Left cardiac atrium (tissue), 4 donors: ENCODE data around the gene TOP2B. TPM values are rescaled to one million over a fixed set of nuclear protein-coding genes. Genes with fewer than 3 reads are reported as not detected.
A peak's percentile ranks its signal among the peaks of the same experiment; 100 is the strongest.

Experiments used
- ATAC-seq, 2 donors: fragments of 200-7000 bp; cut with Tn5 transposase; one replicate each; pipeline ENCODE4 v1.9.1; 2020; ENCODE audit warnings: mild to moderate bottlenecking in 2 of 2, moderate library complexity in 2 of 2
- DNase-seq: peaks from one replicate; pipeline ENCODE4 v3.0.0-alpha.2; 2020
- intact Hi-C, 2 donors: fragments of 100-400 bp; cut with DNase I; formaldehyde crosslinking; loops; one replicate each; pipeline versions ENCODE4 v1.14.1 to v1.15.1; 2022 to 2023
- total RNA-seq, 2 donors: library from RNA; stranded (reverse); fragmentation: NEBNext Ultra II Directional; extraction: Animal tissue kit (Norgen Biotek cat#: 25700); gene quantifications; one replicate each; pipeline ENCODE4 v1.2.1, GENCODE V29; 2021
- donor health status: DM: no; HTN: yes; CAD: no.
- donor health status: DM: no; HTN: yes; CAD: no; lungs with severe emphysema.
- donor health status: DM: yes; HTN: yes; CAD: no.
- donor health status: Dilated cardiomyopathy.

TOP2B gene
- total RNA-seq, 2 donors from 2014 or later = 79.1 to 101 TPM

DNA sequence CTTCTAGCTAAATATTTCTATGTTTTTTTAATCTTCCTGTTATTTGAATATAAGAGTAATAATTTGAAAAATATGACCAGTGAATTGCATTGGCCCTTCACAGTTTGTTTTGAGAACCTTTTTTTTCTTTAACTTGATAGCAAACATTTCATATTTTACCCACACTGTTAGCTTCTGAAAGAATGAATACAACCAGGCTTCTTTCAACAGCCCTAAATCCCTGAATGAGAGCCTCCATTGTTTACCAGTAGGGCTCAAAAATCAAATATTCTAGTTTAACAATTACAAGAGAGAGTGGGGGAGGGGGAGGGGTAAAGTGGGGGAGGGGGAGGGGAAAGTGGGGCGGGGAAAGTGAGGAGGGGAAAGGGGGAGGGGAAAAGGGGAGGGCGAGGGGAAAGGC, 14.5 kb upstream of the TOP2B start:
- intact Hi-C loops = no loop called here
- ATAC-seq (no peak), DNase-seq (no peak)

DNA sequence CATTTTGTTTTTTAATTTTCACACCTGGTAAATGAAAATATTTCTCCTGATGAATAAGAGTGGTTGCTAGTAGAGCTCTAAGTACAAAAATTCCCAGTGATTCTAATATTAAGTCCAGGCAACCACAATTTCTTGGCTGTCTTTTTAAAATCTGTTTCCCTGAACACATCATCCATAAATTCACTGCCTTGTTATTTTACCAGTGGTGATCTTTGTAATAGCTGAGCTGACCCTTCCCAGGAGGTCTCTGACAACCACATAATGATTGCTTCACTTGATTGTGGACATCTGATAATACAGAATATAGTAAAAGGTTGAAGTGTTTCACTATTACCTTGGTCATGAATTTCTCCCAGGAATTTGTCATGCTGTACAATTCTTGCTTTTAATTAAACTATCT, 13.9 kb upstream of the TOP2B start:
- intact Hi-C loops = no loop called here
- no peak for DNase-seq
- ATAC-seq = no peak

DNA sequence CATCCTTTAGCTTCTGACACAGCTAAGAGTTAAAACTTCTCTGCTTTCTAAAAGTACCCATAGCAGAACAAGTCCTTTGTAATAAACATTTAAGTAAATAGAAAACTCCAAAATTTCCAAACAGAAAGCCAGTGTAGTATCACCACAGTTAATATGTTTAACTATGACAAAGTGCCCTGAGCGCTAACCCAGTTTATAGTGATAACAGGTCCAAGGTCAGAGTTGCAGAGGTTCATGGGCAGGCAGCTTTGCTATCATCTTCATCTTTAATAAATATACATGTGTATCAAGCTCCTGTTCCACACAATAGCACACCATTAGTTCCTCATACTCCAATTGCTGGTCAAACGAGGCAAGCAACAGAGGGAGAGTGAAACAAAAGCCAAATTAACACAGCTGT, 12.4 kb upstream of the TOP2B start:
- intact Hi-C loops = no loop called here
- no peak for DNase-seq
- ATAC-seq = no peak

DNA sequence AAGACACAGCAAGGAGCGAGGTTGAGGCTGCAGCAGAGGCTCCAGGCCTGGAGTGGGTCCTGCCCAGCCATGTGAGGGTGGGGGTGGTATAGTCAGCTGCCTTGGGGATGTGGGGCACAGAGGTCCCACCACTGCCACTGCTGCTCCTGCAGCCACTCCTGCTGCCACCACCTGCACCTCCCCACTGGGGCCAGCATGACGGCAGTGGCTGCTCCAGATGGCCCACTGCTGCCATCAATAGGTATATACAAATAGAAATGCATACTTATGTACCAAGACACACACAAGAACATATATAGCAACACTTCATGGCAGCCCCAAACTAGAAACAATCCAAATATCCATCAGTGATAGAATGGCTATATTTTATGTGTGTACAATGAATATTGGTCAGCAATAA, 10.0 kb upstream of the TOP2B start:
- intact Hi-C loops = no loop called here
- ATAC-seq = no peak

DNA sequence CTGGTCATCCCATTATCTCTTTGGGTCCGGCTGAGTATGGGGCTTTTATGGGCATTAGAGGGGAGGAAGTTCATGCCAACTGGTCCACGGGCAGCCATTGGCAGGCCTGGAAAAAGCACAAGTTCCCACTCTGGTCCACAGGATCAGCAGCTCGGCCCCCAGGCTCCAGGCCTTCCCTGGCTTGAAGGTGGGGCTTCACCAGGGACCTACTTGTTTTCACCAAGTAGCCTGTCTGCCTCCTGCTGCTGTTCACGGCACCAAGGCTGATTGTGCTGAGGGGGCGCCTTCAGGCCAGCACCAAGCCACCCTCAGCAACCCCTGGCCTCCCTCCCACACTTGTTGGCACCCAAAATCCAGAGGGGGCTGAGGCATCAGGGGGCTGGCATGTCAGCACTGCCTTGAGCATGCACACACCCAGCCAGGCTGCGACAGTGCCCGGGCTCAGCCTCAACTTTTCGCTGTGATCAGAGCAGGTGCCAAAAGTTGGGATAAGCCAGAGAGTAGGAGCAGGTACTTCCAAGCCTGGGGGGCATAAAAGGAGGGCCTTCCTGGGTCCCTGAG, 9.1 kb upstream of the TOP2B start:
- ATAC-seq (no peak), DNase-seq (no peak)
- intact Hi-C loops = no loop called here

More for the DNA sequence above, 10.0 kb upstream of the TOP2B start:
- no peak for DNase-seq

DNA sequence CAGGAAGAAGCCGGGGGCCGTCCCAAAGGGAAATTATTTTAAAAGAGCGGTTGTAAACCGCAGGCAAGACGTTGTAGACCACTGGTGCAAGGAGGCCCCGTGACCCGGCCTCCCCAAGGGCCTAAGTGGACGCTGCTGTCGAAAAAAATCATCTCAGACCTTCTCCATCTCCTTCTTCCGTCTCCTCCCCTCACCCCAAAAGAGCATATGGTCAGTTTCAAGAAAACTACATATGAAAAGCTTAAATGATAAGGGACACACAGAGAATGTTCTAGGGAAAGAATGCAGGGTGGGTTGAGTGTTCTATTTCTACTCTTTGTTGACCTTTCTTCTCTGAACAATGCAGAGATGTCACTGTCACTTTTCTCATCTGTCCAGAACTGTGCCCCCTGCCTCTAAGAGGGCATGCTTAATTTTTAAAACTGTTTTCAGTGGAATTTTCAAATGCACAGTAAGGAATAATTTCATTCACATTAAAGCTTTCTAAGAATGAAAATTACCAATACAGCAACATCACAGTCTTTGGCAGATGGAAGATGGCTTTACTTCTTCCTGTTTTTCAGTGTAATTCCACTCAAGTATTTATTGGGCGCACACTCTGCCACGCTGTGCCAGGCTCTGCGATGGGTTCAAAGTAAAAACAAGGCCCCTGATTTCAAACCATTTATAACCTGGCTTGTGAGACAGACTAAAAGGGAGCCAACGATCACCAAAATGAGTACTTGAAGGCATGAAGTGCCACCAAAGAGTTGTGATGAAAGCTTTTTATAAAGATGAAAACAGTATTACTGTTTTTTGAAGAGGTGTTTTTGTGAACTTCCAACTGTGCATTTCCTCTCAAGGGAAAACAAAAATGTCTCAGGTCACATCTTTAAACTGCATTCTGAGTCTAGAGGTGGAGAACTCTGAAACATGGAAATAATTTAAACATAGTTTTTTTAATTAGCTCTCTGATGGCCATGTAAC, 891 bp upstream of the TOP2B start:
- DNase-seq (peak; percentile 26), ATAC-seq (no peak)
- intact Hi-C loops = loop anchor here in 1 of 2 donors (5.0 kb wide), 1 partner anchor 117 kb away; the partner anchor contains the start of gene NGLY1

DNA sequence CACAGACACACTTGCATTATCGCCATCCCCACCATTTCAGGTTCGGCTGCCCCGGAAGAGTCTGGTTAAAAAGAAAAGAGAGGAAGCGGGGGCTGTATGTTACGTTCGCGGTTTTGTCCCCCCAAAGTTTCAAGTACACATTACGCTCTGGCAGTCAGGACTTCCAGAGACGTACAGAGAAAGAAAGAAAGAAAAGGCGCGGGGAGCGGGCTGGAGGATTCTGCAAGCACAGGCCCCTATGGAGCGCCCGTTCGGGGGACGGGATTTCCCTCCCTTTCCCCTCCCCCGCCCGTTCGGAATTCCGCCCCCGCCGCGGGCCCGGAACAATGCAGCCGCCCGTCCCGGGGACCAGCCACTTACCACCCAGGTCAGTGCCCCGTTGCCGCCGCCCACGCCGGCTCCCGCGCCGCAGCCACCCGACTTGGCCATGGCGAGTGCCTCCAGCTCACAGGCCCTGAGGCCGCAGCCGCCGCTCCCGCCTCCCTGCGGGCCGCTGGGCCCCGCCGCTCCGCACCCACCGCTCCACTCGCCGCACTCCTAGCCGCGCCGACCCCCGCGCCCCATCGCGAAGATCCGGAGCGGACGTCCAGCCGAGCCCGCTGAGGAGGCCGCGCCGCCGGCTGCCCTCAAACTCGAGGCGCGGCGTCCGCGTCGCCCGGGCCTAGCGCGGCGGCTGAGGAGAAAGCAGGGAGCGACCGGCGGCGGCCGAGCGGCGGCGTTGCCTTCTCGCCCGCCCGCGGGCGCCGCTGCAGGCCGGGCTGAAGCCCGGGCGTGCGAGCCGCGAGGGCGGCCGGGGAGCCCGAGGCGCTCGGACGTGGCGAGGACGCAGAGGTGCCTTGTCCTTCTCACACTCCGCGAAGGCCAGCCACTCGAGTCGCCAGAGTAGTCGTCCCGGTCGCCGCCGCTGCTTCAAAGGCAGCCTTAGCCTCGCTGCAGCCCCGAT, 567 bp downstream of the TOP2B start:
- intact Hi-C loops = loop anchor here in 1 of 2 donors (5.0 kb wide), 1 partner anchor 128 kb away; the partner anchor contains the start of gene OXSM
- DNase-seq (peak; percentile 78), ATAC-seq (peak; percentile 58 to 69)

DNA sequence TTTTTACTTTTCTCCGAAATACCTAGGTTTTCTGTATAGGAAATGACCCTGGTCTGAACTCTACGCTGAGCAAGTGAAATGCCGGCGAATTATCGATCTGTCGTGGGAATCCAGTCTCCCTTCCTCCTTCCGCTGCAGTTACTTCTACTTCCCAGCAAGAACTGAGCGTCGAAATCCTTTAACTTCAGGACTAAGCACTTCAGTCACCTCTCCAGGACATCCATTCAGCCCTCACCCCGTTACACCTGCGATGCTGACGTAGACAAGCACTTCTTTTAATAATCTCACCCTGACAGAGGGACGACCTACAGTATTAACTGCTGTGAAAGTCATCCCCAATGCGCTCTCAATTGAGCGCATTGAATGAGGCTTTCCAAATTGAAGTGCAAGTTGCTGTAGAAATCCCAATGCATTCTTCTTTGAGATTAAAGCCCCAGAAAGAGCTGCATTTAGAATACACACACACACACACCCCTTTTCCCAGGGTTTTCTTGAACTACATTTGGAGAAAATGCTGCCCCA, 1.3 kb downstream of the TOP2B start:
- ATAC-seq (no peak), DNase-seq (no peak)
- intact Hi-C loops = loop anchor here in 1 of 2 donors (5.0 kb wide), 1 partner anchor 129 kb away; the partner anchor contains the start of gene OXSM

DNA sequence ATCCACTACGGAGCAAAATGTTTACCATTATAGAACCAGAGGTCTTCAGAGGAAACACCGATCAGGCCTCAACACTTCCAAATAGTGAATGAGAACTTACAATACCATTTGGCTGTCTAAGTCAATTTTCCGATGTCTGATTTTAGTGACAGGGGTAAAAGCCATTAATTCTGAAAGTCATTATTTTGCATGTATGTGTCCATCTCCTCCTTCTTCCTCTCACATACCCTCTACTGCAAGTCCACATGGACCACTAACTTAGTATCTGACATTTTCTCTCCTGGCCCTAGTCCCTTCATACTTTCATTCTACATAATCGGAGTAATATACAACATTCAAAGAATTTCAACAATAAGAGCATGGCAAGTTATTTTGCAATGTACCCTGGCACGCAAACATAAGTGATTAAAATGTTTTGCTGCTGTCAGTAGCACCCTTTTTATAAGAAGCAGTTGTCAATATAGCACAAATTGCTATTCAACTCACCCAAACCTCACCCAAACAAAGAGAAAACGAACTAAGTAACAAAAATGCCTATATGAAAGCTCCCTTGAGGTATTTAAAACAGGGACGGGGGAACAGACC, 1.9 kb downstream of the TOP2B start:
- intact Hi-C loops = loop anchor here in 1 of 2 donors (5.0 kb wide), 1 partner anchor 129 kb away; the partner anchor contains the start of gene OXSM
- DNase-seq = no peak
- no peak for ATAC-seq

DNA sequence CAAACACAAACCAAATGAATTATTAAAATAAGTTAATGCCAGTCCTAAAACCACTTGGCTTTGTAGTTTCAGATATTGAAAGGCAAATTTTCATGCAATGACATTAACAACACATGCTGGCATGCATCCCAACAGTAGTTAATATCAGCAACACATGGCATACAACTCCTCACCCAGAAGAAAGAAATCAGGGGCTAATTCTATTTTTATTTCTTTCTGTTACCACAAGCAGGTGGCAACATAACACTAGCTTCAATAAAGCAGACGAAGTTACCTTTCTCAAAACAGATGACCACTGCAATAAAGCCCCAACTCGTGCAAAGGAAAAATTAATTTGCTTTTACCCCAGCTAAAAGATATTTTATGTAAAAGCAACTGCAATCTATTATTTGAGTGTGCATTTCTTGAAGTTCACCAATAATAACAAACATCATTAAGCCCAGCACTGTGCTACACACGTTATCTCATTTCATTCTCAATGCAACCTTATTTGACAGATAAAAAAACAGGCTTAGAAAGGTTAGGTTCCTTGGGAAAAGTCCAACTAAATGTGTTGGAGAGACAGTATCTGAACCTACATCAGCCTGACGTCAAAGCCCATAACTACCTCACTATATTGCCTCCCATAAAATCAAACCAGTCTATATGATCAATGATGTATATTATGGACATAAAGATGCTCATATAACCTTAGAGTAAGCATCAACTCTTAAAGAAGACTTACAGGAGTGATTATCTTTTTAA, 2.8 kb downstream of the TOP2B start:
- no peak for ATAC-seq
- no peak for DNase-seq
- intact Hi-C loops = loop anchor here in 1 of 2 donors (5.0 kb wide), 1 partner anchor 130 kb away; the partner anchor contains the start of gene OXSM

DNA sequence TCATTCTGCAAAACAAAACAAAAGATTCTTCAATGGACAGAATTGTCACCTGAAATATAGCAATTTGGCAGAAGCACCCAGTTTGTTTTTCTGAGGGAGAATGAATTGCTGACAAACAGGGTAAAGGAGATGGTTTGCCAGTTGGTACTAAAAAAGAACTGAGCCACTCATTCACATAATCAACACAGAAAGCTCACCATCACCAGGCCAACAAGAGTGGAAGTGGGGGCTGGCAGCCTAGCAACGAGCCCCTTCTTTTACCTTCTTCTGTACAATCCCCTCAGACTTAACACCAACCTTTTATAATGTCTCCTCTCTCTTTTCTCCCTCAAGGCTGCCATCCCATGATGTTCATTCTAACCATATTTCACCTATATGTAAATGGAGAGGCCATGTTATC, 5.9 kb downstream of the TOP2B start:
- intact Hi-C loops = no loop called here
- DNase-seq (no peak), ATAC-seq (no peak)

DNA sequence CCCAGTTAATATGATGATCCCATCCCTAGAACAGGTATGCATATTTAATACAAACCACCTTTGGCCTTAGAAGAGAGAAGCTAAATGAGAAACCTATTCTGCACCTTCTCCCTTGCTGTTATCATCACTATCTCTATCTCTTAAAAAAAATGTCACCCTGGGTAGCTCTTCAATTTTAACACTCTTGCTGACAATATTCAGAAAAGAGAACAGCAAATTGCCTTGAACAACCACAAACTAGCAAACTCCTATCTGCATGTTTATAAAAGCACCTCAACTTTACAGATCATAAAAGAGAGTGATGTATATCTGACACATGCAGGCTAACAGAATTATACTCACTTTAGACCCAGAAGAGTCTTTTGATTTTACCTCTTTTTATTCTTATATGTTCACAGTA, 7.4 kb downstream of the TOP2B start:
- intact Hi-C loops = no loop called here
- DNase-seq (no peak), ATAC-seq (no peak)

DNA sequence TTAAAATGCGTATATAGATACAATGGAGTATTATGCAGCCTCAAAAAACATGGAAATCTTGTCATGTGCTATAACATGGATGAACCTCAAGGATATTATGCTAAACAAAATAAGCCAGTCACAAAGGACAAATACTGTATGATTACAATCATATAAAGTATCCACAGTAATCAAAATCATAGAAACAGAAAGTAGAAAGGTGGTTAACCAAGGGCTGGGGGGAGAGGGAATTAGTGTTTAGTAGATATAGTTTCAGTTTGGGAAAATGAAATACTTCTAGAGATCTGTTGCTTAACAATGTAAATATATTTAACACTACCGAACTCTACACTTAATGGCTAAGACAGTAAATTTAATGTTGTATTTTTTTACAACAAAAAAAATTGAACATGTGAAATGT, 9.0 kb downstream of the TOP2B start:
- ATAC-seq (no peak), DNase-seq (no peak)
- intact Hi-C loops = no loop called here

DNA sequence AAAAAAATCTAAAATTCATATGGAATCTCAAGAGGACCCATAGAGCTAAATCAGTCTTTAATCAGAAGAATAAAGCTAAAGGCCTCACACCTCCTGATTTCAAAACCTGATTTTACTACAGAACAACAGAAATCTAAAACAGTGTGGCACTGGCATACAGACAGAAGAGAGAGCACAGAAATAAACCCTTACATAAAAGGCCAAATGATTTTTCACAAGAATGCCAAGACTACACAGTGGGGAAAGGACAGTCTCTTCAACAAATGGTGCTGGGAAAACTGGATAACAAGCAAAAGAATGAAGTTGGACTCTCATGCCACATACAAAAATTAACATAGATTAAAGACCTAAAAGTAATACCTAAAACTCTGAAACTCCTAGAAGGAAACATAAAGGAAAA, 10.1 kb downstream of the TOP2B start:
- intact Hi-C loops = no loop called here
- no peak for ATAC-seq
- no peak for DNase-seq

DNA sequence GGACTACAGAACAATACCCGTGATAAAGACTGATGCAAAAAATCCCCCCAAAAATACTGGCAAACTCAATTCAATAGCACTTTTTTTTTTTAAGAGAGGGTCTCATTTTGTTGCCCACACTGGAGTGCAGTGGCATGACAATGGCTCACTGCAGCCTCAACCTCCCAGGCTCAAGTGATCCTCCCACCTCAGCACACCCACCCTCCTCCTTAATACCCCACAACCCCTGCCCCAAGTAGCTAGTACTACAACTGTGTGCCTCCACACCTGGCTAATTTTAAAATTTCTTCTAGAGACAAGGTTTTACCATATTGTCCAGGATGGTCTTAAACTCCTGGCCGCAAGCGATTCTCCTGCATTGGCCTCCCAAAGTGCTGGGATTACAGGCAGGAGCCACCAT, 11.4 kb downstream of the TOP2B start:
- intact Hi-C loops = no loop called here
- no peak for DNase-seq
- no peak for ATAC-seq

DNA sequence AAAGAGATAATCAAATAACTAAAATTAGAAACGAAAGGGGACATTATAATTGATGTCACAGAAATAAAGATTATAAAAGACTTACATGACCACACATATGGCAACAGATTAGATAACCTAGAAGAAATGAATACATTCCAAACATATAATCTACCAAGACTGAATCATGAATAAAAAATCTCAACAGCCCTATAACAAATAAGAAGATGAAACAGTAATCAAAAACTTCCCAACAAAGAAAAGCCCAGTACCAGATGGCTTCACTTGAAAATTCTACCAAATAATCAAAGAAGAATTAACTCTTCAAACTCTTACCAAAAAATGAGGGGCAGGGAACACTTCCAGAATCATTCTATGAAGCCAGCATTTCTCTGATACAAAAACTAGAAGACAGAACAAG, 11.8 kb downstream of the TOP2B start:
- ATAC-seq (no peak), DNase-seq (no peak)
- intact Hi-C loops = no loop called here

DNA sequence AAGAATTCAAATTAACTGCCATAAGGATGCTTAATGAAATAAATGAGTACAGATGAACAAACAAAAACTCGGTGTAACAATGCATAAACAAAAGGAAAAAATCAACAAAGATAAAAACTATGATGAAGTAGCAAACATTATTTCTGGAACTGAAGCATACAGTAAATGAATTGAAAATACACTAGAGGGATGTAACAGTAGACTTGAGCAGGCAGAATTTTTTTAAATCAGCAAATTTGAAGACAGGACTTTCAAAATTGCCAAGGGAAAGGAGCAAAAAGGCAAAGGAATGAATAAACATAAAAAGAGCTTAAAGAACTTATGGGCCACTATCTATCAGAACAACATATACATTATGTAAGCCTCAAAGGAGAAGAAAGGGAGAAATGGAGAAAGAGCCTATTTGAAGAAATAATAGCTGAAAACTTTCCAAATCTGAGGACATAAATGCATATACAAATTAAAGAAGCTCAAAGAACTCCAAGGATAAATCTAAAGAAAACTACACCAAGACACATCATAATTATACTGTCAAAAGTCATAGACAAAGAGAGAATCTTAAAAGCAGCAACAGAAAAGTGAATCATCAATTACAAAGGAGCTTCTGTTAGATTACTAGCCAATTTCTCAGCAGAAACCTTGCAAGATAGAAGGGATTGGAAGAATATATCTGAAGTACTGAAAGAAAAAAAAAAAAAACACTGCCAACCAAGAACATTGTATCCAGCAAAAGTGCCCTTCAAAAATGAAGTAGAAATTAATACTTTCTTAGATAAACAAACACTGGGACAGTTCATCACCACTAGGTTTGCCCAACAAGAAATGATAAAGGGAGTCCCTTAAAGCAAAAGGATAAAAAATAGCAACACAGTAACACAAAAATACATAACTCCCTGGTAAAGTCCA, 15.5 kb downstream of the TOP2B start:
- DNase-seq = no peak
- intact Hi-C loops = loop anchor here in 1 of 2 donors (5.0 to 10.0 kb wide), 2 partner anchors 208 to 1066 kb away; no protein-coding TSS in a partner anchor
- no peak for ATAC-seq
